Peyer's patch (tissue), 4 donors: Measurements from ENCODE around the gene CST3.

Source experiments
- CTCF ChIP-seq, 6 experiments: fragments of 450-650 bp in 4 of 6; fragments of 200-600 bp in 2 of 6; sonication (generic) in 1 of 6; IDR thresholded peaks; one replicate each; pipeline ENCODE4 v1.5.1; 2017 to 2019; ENCODE audit warnings: antibody characterized with exemption in 6 of 6, mild to moderate bottlenecking in 3 of 6, moderate library complexity in 1 of 6
- POLR2A ChIP-seq, 2 donors: fragments of 450-650 bp; IDR thresholded peaks; one replicate each; pipeline ENCODE4 v1.5.1; 2017; ENCODE audit warnings: antibody characterized with exemption in 2 of 2, mild to moderate bottlenecking in 2 of 2, moderate library complexity in 2 of 2

DNA sequence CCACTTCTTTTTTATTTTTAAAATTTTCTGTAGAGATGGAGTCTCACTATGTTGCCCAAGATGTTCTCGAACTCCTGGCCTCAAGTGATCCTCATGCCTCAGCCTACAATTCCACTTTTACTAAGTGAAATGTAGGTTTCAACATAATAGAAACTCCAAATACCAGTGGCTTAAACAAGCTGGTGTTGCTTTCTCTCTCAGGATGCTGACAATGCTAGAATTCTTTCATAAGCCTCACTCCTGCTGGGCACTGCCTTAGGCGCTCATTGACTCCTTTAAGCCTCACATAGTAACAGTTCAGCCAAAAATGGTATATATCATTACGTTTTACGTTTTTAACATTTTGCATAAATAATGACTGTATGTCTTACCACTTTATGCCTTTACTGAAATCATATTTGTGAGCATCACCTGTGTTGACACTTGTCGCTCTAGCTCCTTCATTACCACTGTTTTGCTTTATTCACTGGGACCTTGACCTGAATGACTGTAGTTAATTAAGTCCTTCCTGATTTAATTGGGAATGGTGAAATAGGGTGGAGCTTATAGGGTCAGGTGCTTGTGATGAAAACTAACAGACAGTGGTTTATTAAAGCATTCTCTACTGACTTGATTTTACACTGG lies 28.2 kb downstream of the CST3 start:
- no peak for TF ChIP-seq CTCF (IDR thresholded peaks at IDR 0.05)
- TF ChIP-seq POLR2A (IDR thresholded peaks at IDR 0.05), result no peak
